ENCODE data around the gene FAM241B. TPM values are rescaled to one million over a fixed set of nuclear protein-coding genes. Genes with fewer than 3 reads are reported as not detected.

Gene FAM241B
- total and polyA plus RNA-seq, 2 experiments from 2014 or later = 13.7 to 45.3 TPM

DNA sequence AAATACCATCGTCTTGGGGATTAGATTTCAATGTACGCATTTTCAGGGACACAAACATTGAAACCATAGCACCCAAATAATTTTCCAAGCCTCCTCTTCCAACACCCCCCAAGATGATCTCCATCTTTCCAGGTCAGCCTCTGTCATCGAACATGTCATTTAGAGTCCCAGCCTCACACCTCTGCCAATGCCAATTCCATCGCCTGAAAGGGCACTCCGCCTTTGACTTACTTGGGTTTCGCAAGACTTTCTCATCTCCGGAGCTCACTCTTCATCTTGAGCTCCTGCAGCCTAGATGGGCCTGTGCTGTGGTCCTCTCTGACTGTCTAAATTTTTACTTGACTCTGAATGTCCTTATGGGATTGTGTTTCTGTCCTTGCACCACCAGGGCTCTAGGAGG lies 10.4 kb upstream of the FAM241B start:
- H3K4me1 ChIP-seq (ENCODE audit: low read depth) = no peaks in the 10 kb centered on the region
- DNase-seq (ENCODE audit: low read depth in 1 of 2, low spot score in 1 of 2) = no peak
- no peaks in the 10 kb centered on the region for H3K27me3 ChIP-seq
- no peaks in the 10 kb centered on the region for H3K9me3 ChIP-seq (ENCODE audit: low read depth)
- TF ChIP-seq, protein P1, sequence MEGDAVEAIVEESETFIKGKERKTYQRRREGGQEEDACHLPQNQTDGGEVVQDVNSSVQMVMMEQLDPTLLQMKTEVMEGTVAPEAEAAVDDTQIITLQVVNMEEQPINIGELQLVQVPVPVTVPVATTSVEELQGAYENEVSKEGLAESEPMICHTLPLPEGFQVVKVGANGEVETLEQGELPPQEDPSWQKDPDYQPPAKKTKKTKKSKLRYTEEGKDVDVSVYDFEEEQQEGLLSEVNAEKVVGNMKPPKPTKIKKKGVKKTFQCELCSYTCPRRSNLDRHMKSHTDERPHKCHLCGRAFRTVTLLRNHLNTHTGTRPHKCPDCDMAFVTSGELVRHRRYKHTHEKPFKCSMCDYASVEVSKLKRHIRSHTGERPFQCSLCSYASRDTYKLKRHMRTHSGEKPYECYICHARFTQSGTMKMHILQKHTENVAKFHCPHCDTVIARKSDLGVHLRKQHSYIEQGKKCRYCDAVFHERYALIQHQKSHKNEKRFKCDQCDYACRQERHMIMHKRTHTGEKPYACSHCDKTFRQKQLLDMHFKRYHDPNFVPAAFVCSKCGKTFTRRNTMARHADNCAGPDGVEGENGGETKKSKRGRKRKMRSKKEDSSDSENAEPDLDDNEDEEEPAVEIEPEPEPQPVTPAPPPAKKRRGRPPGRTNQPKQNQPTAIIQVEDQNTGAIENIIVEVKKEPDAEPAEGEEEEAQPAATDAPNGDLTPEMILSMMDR (IDR thresholded peaks at IDR 0.05; ENCODE audit: low read depth, low read length) = no peak
- no peaks in the 10 kb centered on the region for H3K36me3 ChIP-seq
- no peak overlapping the region for H3K4me3 ChIP-seq
- no peak overlapping the region for H3K27ac ChIP-seq

DNA sequence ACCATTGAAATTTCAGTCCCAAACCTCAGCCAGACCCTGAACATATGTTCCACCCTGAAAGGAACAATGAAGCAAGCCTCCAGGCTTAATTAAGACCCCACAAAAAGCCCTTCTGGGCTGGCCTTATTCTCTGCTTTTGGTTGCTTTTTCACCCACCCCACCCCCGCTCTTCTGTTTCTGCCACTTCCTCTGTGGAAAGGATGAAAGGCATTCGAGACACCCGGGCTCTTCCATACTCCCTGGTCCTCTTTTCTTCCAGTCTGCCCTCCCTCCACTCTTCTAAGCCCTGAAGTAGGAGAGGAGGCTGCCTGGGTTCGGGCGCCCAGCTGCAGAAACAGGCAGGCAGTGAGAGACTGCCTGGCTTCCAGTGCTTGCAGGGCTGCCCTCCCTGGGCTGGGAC lies 9.4 kb upstream of the FAM241B start:
- peaks cover 4% of the 10 kb centered on the region for H3K27me3 ChIP-seq
- H3K4me3 ChIP-seq = no peak overlapping the region
- no peaks in the 10 kb centered on the region for H3K36me3 ChIP-seq
- TF ChIP-seq, protein P1 (IDR thresholded peaks at IDR 0.05; ENCODE audit: low read depth, low read length) = no peak
- no peaks in the 10 kb centered on the region for H3K4me1 ChIP-seq (ENCODE audit: low read depth)
- no peak for DNase-seq (ENCODE audit: low read depth in 1 of 2, low spot score in 1 of 2)
- no peak overlapping the region for H3K27ac ChIP-seq
- no peaks in the 10 kb centered on the region for H3K9me3 ChIP-seq (ENCODE audit: low read depth)

DNA sequence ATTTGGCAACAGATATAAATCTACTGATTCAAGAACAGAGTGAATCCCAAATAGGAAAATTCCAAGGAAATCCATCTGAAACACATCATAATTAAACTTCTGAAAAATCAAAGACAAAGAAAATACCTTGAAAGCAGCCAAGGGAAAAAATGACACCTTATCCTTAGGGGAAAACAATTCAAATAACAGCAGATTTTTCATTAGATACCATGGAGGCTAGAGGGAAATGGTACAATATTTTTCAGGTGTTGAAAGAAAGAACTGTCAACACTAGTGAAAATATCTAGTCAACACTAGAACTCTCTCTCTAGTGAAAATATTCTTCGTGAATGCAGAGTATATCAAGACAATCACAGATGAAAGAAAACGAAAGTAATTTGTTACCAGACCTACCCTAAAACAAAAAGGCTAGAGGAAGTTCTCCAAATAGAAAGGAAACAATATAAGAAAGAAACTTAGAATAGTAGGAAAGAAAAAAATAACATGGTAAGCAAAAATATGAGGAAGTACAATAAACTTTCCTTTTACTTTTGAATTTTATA lies 5.7 kb upstream of the FAM241B start:
- H3K4me1 ChIP-seq (ENCODE audit: low read depth) = no peaks in the 10 kb centered on the region
- no peaks in the 10 kb centered on the region for H3K36me3 ChIP-seq
- no peak for DNase-seq (ENCODE audit: low read depth in 1 of 2, low spot score in 1 of 2)
- TF ChIP-seq, protein P1 (IDR thresholded peaks at IDR 0.05; ENCODE audit: low read depth, low read length) = no peak
- no peak overlapping the region for H3K4me3 ChIP-seq
- H3K9me3 ChIP-seq (ENCODE audit: low read depth) = no peaks in the 10 kb centered on the region
- no peak overlapping the region for H3K27ac ChIP-seq
- H3K27me3 ChIP-seq = peaks cover 30% of the 10 kb centered on the region

DNA sequence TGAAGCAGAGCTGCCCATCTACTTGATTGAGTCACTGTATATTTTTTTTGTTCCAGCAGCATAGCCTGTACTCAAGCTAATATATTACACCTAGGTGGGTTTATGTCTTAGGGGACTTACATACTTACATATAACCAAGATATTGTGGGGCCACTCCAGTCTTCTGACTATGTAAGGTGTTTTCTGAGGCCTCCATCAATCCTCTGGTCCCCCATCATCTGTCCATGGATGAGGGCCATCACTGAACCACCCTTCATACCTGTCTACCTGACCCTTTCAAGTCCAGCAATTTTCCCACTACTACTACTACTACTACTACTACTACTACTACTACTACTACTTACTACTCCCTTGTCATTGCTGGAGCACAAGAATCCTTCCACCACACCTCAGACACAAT lies 3.2 kb upstream of the FAM241B start:
- TF ChIP-seq, protein P1 (IDR thresholded peaks at IDR 0.05; ENCODE audit: low read depth, low read length) = no peak
- peaks cover 35% of the 10 kb centered on the region for H3K27me3 ChIP-seq
- no peaks in the 10 kb centered on the region for H3K9me3 ChIP-seq (ENCODE audit: low read depth)
- H3K4me1 ChIP-seq (ENCODE audit: low read depth) = no peaks in the 10 kb centered on the region
- H3K4me3 ChIP-seq = no peak overlapping the region
- H3K27ac ChIP-seq = no peak overlapping the region
- H3K36me3 ChIP-seq = no peaks in the 10 kb centered on the region
- no peak for DNase-seq (ENCODE audit: low read depth in 1 of 2, low spot score in 1 of 2)

DNA sequence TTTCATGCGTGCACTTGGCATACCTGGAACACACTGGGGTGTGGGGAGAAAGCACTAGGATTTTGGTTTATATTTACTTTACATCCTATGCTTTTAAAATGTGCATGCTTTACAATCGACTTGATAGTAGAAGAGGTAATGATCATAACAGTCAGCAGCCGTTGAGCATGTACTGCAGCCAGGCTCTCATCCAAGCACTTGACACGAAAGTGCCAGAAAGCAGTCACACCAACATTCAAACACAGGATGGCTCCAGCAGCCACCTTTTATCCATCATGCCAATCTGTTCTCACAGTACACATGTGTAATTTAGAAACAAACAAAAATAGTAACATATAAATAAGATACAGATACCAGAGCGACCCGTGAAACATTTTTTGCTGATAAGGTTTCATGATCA lies 1.2 kb upstream of the FAM241B start:
- TF ChIP-seq, protein P1 (IDR thresholded peaks at IDR 0.05; ENCODE audit: low read depth, low read length) = no peak
- no peak for DNase-seq (ENCODE audit: low read depth in 1 of 2, low spot score in 1 of 2)
- H3K27me3 ChIP-seq = peaks cover 35% of the 10 kb centered on the region

DNA sequence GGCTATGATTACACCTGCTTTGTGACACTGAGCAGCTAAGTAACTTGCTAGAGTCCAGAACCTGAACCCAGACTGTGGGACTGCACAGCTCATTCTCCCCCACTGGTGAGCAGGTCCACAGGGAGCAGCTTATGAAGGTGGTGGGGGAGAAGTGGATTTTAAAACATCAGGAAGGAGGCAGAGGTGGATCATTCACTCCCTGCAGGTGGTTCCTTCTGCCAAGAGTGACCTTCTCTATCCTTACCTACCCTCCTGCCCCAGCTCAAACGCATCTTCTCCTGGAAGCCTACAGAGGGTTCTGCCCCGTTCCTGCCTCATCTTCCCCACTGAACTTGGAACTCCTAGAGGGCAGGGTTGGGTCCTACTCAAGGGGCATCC lies 539 bp upstream of the FAM241B start:
- Histone ChIP-seq H3K4me3 (peak overlapping the region; percentile 96), H3K27me3 (peaks cover 35% of the 10 kb centered on the region), H3K27ac (no peak overlapping the region), H3K4me1 (ENCODE audit: low read depth) (no peaks in the 10 kb centered on the region), H3K36me3 (peaks cover 3% of the 10 kb centered on the region), H3K9me3 (ENCODE audit: low read depth) (no peaks in the 10 kb centered on the region)
- TF ChIP-seq, protein P1 (IDR thresholded peaks at IDR 0.05; ENCODE audit: low read depth, low read length) = no peak
- no peak for DNase-seq (ENCODE audit: low read depth in 1 of 2, low spot score in 1 of 2)

More for the DNA sequence above, 1.2 kb upstream of the FAM241B start:
- no peak overlapping the region for H3K4me3 ChIP-seq
- peaks cover 3% of the 10 kb centered on the region for H3K36me3 ChIP-seq
- no peaks in the 10 kb centered on the region for H3K9me3 ChIP-seq (ENCODE audit: low read depth)
- no peak overlapping the region for H3K27ac ChIP-seq
- H3K4me1 ChIP-seq (ENCODE audit: low read depth) = no peaks in the 10 kb centered on the region
